ENCODE data around the gene ARHGEF7.

ARHGEF7 gene

GRCh38 chr13:111175372-111175771, 60.3 kb downstream of the ARHGEF7 start:
- Histone ChIP-seq H3K27ac (ENCODE audit: low read length) (no peak overlapping the region), H3K4me1 (ENCODE audit: control insufficient read depth in 1 of 2, insufficient read depth in 2 of 2, low read length in 2 of 2) (peaks cover 5 to 18% of the 10 kb centered on the region in 2 donors), H3K27me3 (ENCODE audit: low read depth, low read length) (no peaks in the 10 kb centered on the region), H3K4me3 (ENCODE audit: low read depth in 1 of 2, low read length in 2 of 2) (no peak overlapping the region), H3K9me3 (ENCODE audit: control insufficient read depth in 1 of 2, low read length in 2 of 2) (no peaks in the 10 kb centered on the region), H3K36me3 (ENCODE audit: control insufficient read depth in 1 of 2, insufficient read depth in 2 of 2, low read length in 2 of 2) (peaks cover 0 to 7% of the 10 kb centered on the region in 2 donors)

- no peak overlapping the region for H3K27ac ChIP-seq (ENCODE audit: low read length)
- H3K27me3 ChIP-seq (ENCODE audit: low read depth, low read length) = no peaks in the 10 kb centered on the region
- H3K36me3 ChIP-seq (ENCODE audit: control insufficient read depth in 1 of 2, insufficient read depth in 2 of 2, low read length in 2 of 2) = peaks cover 0 to 7% of the 10 kb centered on the region in 2 donors
- peaks cover 5 to 18% of the 10 kb centered on the region in 2 donors for H3K4me1 ChIP-seq (ENCODE audit: control insufficient read depth in 1 of 2, insufficient read depth in 2 of 2, low read length in 2 of 2)
- no peak overlapping the region for H3K4me3 ChIP-seq (ENCODE audit: low read depth in 1 of 2, low read length in 2 of 2)
- no peaks in the 10 kb centered on the region for H3K9me3 ChIP-seq (ENCODE audit: control insufficient read depth in 1 of 2, low read length in 2 of 2)
Measured at GRCh38 chr13:111175935-111176334, 60.8 kb downstream of the ARHGEF7 start.

- no peaks in the 10 kb centered on the region for H3K9me3 ChIP-seq (ENCODE audit: control insufficient read depth in 1 of 2, low read length in 2 of 2)
- H3K27ac ChIP-seq (ENCODE audit: low read length) = no peak overlapping the region
- peaks cover 0 to 7% of the 10 kb centered on the region in 2 donors for H3K36me3 ChIP-seq (ENCODE audit: control insufficient read depth in 1 of 2, insufficient read depth in 2 of 2, low read length in 2 of 2)
- peaks cover 5 to 18% of the 10 kb centered on the region in 2 donors for H3K4me1 ChIP-seq (ENCODE audit: control insufficient read depth in 1 of 2, insufficient read depth in 2 of 2, low read length in 2 of 2)
- H3K27me3 ChIP-seq (ENCODE audit: low read depth, low read length) = no peaks in the 10 kb centered on the region
- no peak overlapping the region for H3K4me3 ChIP-seq (ENCODE audit: low read depth in 1 of 2, low read length in 2 of 2)
Measured at GRCh38 chr13:111176421-111176820, 61.3 kb downstream of the ARHGEF7 start.

GRCh38 chr13:111177081-111177711, 62.1 kb downstream of the ARHGEF7 start:
- Histone ChIP-seq H3K36me3 (ENCODE audit: control insufficient read depth in 1 of 2, insufficient read depth in 2 of 2, low read length in 2 of 2) (peaks cover 0 to 7% of the 10 kb centered on the region in 2 donors), H3K4me3 (ENCODE audit: low read depth in 1 of 2, low read length in 2 of 2) (no peak overlapping the region), H3K4me1 (ENCODE audit: control insufficient read depth in 1 of 2, insufficient read depth in 2 of 2, low read length in 2 of 2) (peaks cover 5 to 18% of the 10 kb centered on the region in 2 donors), H3K27ac (ENCODE audit: low read length) (peak overlapping the region; percentile 49), H3K27me3 (ENCODE audit: low read depth, low read length) (no peaks in the 10 kb centered on the region), H3K9me3 (ENCODE audit: control insufficient read depth in 1 of 2, low read length in 2 of 2) (no peaks in the 10 kb centered on the region)

DNA sequence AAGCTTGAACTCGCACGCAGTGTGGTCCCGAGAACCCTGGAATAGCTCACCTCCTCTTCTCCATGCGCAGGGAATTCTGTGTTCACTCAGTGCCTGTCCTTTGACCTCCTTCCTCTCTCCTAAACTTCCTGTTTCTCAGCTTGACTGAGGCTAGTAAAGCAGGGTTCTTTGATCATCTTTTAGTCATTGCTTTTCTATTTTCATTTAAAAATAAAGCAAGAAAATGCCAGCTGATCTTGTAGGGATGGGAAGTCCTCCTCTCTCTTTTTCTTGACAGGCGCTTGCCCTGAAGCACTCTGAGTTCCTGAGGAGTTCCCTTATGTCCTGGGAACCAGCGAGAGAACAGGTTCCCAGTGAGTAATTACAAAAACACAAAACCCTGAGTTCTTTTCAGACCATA, 62.8 kb downstream of the ARHGEF7 start:
- no peaks in the 10 kb centered on the region for H3K27me3 ChIP-seq (ENCODE audit: low read depth, low read length)
- no peak overlapping the region for H3K4me3 ChIP-seq (ENCODE audit: low read depth in 1 of 2, low read length in 2 of 2)
- H3K9me3 ChIP-seq (ENCODE audit: control insufficient read depth in 1 of 2, low read length in 2 of 2) = no peaks in the 10 kb centered on the region
- H3K4me1 ChIP-seq (ENCODE audit: control insufficient read depth in 1 of 2, insufficient read depth in 2 of 2, low read length in 2 of 2) = peaks cover 5 to 18% of the 10 kb centered on the region in 2 donors
- peak overlapping the region; percentile 49 for H3K27ac ChIP-seq (ENCODE audit: low read length)
- H3K36me3 ChIP-seq (ENCODE audit: control insufficient read depth in 1 of 2, insufficient read depth in 2 of 2, low read length in 2 of 2) = peaks cover 0 to 7% of the 10 kb centered on the region in 2 donors

DNA sequence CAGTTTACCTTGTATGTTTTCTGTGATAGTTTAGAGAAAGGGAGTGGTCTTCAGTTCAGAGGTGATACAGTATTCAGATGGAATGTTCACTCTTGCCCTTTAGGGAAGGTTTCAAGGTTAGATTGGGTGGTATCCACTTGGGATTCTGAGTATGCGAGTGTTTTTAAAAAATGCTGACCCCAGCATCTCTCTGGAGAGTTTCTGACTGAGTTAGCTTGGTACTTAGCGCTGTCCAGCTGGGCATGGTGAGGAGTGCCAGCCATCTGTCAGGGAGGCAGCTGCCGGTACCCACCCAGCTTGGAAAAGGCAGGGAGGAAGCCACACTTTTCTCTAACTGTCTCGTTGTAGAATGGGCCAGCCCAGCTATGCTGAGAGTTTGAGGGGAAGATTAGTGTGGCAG, 63.3 kb downstream of the ARHGEF7 start:
- Histone ChIP-seq H3K36me3 (ENCODE audit: control insufficient read depth in 1 of 2, insufficient read depth in 2 of 2, low read length in 2 of 2) (peaks cover 0 to 7% of the 10 kb centered on the region in 2 donors), H3K9me3 (ENCODE audit: control insufficient read depth in 1 of 2, low read length in 2 of 2) (no peaks in the 10 kb centered on the region), H3K4me1 (ENCODE audit: control insufficient read depth in 1 of 2, insufficient read depth in 2 of 2, low read length in 2 of 2) (peaks cover 5 to 18% of the 10 kb centered on the region in 2 donors), H3K4me3 (ENCODE audit: low read depth in 1 of 2, low read length in 2 of 2) (no peak overlapping the region), H3K27me3 (ENCODE audit: low read depth, low read length) (no peaks in the 10 kb centered on the region), H3K27ac (ENCODE audit: low read length) (peak overlapping the region; percentile 49)

DNA sequence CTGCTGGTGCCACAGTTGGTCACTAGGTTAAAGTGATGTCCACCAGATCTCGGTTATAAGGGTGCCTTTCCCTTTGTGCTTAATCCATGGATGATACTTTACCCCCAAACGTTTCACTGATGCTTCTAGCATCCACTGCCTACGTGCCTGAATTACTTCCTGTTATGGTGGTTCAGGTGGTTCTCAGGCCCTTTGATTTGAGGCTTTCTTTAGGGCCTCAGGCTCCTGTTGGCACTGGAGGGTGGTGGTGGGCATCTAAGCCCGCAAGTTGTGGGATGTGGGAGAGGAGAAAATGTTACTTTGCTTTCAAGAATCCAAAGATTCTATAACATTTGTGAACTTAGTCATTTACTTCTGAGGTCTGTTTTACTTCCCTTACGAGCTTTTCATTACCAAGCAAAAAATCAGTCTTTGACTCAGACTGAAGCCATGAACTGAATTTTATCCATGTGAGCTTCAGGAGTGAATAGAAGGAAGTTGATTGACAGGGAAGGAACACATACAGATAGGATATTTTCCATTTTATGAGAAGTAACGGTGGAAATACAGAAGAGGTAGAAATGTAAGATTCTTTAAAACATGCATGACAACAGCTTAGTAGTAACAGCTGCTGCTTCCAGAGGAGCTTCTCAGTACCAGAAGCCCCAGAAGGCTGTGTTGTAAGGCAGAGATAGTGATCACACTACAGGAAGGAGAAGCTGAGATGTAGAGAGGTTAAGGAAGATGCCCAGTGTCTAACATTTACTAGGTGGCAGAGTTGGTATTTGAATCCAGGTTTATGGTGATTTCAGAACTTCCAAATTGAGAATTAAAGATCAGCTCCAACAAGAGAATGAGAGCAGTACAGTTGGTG, 65.0 kb downstream of the ARHGEF7 start:
- Histone ChIP-seq H3K27ac (ENCODE audit: low read length) (peak overlapping the region; percentile 22), H3K9me3 (ENCODE audit: control insufficient read depth in 1 of 2, low read length in 2 of 2) (no peaks in the 10 kb centered on the region), H3K36me3 (ENCODE audit: control insufficient read depth in 1 of 2, insufficient read depth in 2 of 2, low read length in 2 of 2) (peaks cover 0 to 7% of the 10 kb centered on the region in 2 donors), H3K27me3 (ENCODE audit: low read depth, low read length) (no peaks in the 10 kb centered on the region), H3K4me1 (ENCODE audit: control insufficient read depth in 1 of 2, insufficient read depth in 2 of 2, low read length in 2 of 2) (peaks cover 15 to 29% of the 10 kb centered on the region in 2 donors), H3K4me3 (ENCODE audit: low read depth in 1 of 2, low read length in 2 of 2) (no peak overlapping the region)

GRCh38 chr13:111181977-111182376, 66.9 kb downstream of the ARHGEF7 start:
- Histone ChIP-seq H3K9me3 (ENCODE audit: control insufficient read depth in 1 of 2, low read length in 2 of 2) (no peaks in the 10 kb centered on the region), H3K27me3 (ENCODE audit: low read depth, low read length) (no peaks in the 10 kb centered on the region), H3K27ac (ENCODE audit: low read length) (no peak overlapping the region), H3K4me3 (ENCODE audit: low read depth in 1 of 2, low read length in 2 of 2) (no peak overlapping the region), H3K36me3 (ENCODE audit: control insufficient read depth in 1 of 2, insufficient read depth in 2 of 2, low read length in 2 of 2) (peaks cover 0 to 6% of the 10 kb centered on the region in 2 donors), H3K4me1 (ENCODE audit: control insufficient read depth in 1 of 2, insufficient read depth in 2 of 2, low read length in 2 of 2) (peaks cover 21 to 38% of the 10 kb centered on the region in 2 donors)

DNA sequence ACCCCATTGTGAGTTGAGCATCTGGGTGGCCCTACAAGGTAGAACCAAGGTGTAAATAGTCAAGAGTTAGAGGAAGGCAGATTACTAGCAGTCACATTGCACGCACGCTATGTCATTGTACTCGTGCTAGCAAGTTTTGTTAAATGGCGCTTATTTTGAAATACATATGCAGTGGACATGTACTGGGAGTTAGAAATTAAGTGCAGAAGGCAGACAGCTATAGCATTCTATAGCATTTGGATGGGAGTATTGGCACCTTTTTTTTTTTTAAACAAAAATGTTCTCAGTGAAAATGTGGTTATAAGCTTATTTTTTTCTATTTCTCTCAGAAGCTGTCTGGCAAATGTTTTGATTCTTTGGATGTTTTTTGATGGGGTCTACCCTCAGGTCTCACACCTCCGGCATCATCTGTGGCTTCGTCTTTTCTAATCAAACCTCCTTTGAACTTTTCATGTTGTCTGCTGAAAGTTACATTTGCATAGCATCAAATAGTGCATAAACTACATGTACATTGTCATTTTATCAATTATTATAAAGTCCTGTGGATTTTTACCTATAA, 68.1 kb downstream of the ARHGEF7 start:
- H3K27ac ChIP-seq (ENCODE audit: low read length) = no peak overlapping the region
- H3K4me3 ChIP-seq (ENCODE audit: low read depth in 1 of 2, low read length in 2 of 2) = no peak overlapping the region

DNA sequence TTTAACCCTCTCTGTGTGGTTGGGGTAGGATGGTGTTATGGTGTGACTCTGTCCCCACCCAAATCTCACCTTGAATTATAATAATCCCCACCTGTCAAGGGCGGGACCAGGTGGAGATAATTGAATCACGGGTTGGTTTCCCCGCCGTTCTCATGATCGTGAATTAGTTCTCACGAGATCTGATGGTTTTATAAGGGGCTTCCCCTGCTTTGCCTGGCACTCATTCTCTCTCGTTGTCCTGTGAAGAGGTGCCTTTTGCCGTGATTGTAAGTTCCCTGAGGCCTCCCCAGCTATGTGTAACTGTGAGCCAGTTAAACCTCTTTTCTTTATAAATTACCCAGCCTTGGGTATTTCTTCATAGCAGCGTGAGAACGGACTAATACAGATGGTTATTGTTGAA, 68.8 kb downstream of the ARHGEF7 start:
- H3K4me3 ChIP-seq (ENCODE audit: low read depth in 1 of 2, low read length in 2 of 2) = no peak overlapping the region
- H3K9me3 ChIP-seq (ENCODE audit: control insufficient read depth in 1 of 2, low read length in 2 of 2) = no peaks in the 10 kb centered on the region
- H3K27me3 ChIP-seq (ENCODE audit: low read depth, low read length) = no peaks in the 10 kb centered on the region
- H3K27ac ChIP-seq (ENCODE audit: low read length) = no peak overlapping the region
- no peaks in the 10 kb centered on the region for H3K36me3 ChIP-seq (ENCODE audit: control insufficient read depth in 1 of 2, insufficient read depth in 2 of 2, low read length in 2 of 2)
- H3K4me1 ChIP-seq (ENCODE audit: control insufficient read depth in 1 of 2, insufficient read depth in 2 of 2, low read length in 2 of 2) = peaks cover 16 to 29% of the 10 kb centered on the region in 2 donors

More for the DNA sequence above, 68.1 kb downstream of the ARHGEF7 start:
- Histone ChIP-seq H3K9me3 (ENCODE audit: control insufficient read depth in 1 of 2, low read length in 2 of 2) (no peaks in the 10 kb centered on the region), H3K4me1 (ENCODE audit: control insufficient read depth in 1 of 2, insufficient read depth in 2 of 2, low read length in 2 of 2) (peaks cover 20 to 26% of the 10 kb centered on the region in 2 donors), H3K36me3 (ENCODE audit: control insufficient read depth in 1 of 2, insufficient read depth in 2 of 2, low read length in 2 of 2) (peaks cover 0 to 3% of the 10 kb centered on the region in 2 donors), H3K27me3 (ENCODE audit: low read depth, low read length) (no peaks in the 10 kb centered on the region)

All from muscle layer of duodenum (tissue), 2 donors.